T-helper 2 cell (primary cell): ENCODE data around the gene PCDH9.
"Not testable (repeated sequence)": the region's sequence is repeated elsewhere in the genome, so short reads cannot be mapped to it uniquely, and the experiment has no call there.

Experiments used
- DNase-seq, 5 experiments: peaks; one replicate each; pipeline versions ENCODE4 v3.0.0 to v3.0.0-alpha.2; 2012 to 2022

PCDH9 gene

DNA sequence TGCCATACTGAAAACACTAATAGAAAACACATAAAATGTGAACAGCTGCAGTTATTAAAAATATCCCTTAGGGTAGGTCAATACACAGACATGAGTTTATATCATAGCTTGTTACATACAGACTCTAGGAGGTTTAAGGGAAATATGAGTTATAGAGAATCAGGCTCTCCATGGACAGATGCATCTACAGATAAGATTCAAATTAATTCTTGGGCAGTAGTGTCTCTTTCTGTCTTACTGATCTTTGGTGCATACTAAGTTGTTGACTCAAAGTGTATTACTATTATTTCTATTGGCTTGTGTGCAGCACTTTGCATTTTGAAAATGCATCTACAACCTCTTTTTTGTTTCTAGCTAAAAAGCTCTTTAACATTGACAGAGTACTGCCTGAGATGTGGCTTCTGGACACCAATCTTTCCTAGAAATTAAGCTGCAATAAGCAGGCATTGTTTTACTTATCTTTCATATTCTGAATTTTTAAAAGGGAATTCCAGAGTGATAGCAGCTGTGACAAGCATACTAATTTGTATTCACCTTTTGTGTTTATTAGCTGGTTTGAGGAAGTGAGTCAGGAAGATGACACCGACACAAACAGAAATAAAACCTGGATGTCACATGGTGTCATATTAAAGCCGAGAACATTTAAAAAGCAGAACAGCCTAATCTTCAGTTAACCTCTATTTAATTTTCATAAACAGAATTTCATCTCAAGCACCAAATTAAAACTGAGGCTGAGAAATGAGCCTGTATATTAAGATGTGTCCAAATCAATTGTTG is 399.0 kb downstream of the PCDH9 start:
- no peak for DNase-seq

DNA sequence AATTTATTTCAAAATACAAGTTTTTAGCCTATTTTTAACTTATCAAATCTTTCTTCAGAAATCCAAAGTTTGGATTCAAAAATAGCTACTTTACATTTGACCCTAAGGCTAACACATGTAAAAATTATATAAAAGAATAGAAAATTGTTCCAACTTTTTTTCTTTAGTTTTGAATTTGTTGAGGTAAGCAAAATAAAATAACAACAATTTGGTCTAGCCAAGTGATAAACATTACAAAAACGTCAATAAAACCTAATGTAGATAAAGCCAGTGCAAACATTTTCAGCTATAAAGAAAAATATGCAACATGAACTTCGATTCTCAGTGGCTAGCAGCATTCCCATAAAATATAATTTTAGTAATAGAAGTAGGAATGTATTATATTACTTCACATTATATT is 400.3 kb downstream of the PCDH9 start:
- DNase-seq, result no peak

DNA sequence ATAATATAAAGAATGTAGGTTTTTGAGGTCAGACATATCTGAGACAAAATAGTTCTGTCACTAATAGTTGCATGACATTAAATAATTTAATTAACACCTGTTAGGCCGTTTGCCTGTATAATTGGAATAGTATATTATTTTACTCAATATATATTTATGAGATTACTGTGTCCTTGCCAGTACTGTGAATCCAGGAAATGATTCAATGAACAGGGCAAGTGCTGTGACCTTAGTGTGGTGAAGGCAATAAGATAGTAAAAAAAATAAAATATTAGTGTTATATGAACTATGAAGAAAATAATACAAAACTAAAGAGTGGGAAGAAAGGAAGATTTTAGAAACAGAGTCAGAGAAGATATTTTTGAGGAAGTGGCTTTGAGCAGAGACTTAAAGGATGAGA is 403.7 kb downstream of the PCDH9 start:
- no peak for DNase-seq

DNA sequence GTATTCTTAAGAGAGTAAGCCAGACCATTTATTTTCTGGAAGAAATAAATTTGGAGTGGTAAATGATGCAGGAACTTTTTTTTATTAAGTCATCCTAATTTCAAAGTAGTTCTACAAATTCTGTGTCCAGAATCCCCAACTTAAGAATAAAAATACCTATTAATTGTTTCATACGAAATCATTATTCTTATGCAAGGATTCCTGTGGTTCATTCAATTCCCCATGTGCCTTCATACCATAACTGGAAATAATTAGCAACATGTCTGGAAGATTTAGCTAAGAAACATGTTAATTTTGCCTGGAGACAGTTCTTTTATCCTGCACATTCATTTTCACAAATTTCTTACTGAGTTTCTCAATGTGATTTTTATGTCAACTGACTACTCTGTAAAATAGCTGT is 408.6 kb downstream of the PCDH9 start:
- no peak for DNase-seq

DNA sequence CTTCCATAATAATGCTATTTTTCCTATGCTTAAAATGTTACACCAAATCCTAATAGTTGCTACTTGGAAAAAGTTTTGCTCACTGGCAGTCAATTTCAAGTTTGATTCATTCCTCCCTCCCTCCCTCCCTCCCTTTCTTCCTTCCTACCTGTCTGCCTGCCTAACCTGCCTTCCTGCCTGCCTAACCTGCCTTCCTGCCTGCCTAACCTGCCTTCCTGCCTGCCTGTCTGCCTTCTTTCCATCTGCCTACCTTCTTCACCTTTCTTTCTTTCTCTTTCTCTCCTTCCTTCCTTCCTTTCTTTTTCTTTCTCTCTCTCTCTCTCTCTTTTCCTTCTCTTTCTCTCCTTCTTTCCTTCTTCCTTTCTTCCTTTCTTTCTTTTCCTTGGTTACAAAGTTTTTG is 418.7 kb downstream of the PCDH9 start:
- no peak for DNase-seq

DNA sequence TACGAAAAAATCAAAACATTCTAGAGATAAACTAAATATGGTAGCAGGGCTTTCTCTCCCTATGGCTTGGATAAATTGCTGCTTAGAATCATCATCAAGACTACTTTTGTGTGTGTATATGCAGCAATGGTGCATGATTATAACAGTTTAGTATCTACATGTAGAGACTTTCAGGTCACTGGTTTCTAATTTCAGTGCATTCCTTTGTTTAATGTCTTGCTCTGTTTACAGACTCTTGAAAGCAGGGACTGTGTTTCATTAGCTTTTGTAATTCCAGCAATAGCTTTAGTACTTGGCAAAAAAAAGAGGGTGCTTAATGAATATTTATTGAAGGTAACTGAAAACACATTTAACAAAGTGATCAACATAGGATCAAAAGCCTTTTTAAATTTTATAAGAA is 420.7 kb downstream of the PCDH9 start:
- DNase-seq, result no peak

DNA sequence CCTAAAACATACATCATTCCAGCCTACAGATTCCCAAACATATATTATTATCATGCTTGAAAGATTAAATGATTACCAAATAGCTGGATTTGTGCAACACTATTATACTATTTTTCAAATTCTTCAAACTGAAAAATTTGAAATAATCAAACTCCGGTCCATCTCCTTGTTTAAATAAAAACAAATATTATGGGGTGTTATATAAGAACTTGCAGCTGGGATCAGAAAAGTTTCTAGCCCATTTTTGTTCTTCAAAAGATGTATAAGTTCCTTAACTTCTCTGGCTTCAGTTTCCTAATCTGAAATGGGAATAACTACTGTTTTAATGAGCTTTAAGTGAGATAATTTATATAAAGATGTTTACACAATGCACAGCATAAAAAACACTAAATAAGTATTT is 422.9 kb downstream of the PCDH9 start:
- no peak for DNase-seq

DNA sequence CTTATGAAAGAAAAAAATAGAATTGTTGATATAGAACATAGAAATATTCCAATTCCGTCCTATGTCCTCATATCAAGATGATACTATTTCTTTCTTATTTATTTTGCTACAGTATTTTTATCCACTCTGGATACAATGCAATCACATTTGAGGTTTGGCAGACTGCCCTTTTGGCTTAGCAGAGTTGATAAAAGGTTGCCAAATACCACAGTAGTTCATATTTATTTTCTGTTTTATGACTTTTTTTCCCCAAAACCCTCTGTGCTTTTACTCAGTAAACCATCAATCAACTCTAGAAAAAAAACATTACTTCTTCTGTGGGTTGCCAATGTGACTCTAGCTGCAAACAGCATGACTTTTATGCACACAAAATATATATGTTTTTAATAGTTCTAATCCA is 424.5 kb downstream of the PCDH9 start:
- DNase-seq, result no peak

DNA sequence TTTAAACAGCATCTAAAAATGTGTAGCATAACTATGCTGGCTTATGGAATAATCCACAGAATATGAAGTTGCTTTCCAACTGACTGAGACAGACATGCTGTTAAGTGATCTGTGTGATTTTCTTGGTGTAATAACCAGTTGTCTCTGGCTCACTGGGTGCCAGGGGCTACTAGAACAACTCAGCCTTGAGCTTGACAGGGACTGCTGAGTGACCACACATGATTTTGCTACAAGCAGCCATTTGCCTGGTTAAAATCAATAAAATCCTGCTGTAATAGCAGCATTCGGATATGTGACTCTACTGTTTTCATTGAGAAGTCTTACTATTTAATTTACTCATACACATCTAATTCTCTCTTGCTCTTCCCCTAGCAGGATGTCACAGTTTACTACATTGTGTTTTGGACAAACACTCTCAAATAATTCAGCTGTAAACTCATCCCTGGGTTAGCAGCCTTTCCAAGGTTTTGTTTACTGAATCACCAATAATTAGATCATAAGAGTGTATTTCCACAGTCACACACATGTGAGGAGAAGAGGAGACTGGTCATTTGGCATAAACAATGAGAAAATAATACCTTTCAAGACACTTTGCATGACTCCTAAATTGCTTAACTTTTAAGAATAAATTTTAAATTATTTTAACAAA is 426.2 kb downstream of the PCDH9 start:
- DNase-seq, result no peak

DNA sequence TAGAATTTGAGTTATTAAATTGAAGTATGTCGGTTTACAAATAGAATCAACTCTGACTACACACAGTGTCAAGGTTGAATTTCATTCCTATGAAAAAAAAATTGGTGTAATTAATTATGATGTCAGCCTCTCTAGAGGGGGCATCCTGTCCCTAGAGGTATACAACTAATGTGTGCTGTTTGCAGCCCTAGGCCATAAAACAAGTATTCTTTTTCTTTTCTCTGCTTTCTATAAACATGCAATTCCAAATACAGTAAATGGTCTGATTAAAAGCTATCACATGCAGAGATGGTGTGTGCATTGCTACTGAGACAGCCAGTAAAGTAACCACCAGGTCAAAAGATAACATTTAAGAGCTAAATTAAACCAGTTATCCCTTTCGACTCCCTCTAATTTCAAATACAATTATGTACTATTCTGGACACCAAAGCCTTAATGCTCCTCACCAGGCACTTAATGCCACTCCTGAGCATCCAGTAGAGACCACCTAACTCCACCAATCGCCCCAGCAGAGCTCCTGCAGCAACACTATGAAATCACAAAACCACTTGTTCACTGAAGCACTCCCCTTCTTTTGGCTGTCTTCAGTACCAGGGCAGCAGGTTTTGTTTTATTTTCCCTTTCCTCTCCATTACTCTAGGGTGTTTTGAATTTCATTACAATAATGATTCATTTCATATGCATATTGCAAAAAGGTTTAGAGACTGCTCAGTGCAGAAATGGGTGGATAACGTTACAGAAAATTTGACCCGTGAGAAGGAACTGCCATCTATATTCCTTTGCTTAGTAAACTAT is 426.9 kb downstream of the PCDH9 start:
- DNase-seq, result no peak

DNA sequence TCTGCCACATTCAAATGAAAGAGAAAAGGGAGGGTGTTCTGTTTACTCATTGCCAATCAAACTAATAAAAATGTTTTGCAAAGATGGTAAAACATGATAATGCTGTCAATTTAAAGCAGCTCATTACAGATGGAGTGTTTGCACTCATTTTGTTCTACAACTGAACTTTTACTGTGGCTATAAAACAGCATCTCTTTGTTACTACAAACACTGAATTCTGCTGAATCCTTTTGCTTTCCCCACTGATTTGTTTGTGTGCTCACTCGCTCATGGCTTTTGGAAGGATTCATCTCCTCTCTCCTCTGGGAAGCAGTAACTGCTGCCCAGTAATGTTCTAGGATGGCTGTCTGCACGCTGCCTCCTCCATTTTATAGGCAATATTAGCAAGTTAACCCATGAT is 434.5 kb downstream of the PCDH9 start:
- no peak for DNase-seq

DNA sequence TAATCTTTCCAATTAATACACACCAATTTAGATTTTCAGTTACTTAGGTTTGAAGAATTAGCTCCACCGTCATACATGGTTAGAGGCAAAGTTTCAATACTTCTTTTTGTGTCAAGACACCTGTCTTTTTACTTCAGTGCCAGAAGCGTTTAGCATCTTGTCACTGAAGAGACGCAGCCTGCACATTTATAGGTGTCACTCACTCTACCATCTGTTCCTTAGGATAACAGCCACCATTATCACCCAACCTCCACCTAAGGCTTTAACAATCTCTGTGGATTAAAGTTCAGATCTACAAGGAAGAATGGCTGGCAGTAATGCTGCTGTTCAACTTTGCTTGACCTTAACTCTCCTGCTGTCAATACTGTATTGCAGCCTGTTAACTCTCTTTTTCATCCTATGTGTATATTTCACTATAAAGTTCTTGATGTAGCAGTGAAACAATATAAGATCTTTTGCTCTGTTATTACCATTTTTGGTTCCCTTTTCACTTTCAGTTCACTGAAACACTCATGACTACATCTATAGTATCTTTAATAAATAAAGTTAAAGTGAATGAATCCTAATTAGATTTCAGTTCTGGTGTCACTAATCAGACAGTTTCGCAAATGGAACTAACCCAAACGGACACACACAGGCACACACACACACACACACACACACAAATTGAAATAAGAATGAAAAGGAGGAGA is 435.6 kb downstream of the PCDH9 start:
- no peak for DNase-seq

DNA sequence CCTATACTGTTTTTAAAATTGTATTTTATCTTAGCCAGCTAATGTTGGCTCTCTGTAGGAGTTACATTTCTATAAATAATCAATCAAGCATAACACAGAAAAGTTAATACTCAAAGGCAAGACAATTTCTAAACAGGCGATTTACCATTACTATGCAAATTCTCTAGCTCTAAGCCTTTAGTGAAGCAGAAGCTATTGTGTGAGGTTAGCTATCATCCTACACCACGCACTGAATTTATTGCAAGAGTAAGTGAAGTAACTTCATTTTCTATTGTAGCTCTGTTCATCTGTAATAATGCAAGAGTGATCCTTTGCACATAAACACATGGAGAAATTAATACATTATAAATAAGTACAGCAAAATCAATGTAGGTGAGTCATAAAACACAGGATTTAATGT is 439.3 kb downstream of the PCDH9 start:
- DNase-seq, result no peak

DNA sequence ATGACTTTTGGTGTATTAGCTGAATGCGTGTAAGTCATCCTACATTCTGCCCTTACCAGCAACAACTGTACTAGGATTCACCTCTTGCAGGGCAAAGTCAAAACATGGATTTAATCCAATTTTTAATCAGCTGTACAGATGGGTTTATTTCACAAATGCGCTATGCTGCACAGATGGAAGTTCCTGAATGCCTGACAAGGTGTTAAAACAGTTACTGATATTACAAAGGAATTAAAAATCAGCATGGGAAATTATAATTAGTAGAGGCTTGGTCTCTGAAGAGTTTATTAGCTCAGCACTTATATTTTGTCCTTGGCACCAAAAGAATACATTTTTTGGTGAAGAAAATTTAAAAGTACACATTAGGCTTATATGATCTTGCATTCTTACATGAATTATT is 448.9 kb downstream of the PCDH9 start:
- DNase-seq, result no peak

DNA sequence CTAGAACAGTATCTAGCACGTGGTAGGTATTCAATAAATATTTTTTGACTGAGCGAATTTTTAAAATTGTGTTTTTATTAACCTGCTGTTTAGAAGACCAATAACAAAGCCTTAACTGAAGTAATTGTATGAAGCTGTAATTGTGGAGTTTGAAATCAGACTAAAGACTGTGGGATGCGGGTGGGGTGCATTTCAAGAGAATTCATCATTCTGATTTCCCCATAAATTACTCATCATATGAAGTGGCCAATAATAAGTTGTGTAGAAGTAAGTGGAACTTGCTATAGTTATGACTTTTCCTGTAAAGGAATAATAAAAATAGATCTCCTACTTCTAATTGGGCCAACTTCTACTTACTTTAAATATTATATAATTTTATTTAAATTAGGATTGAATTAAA is 449.3 kb downstream of the PCDH9 start:
- DNase-seq, result no peak

DNA sequence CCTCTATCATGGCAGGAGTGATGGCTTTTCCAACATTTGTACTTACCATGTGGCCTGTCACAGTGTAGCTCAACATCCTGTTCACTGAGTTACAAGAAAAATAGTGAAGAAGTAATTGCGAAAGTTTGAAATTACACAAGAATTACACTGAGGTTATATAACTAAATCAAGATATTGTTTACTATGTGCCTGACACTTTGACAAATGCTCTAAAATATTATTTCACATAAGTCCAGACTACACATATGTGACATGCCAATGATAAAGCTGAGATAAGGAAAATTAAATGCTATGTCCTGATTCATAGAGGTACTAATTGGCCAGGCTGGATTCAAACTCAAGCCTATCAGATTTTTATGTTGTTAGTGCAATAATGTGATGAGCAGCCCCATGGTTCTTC is 451.7 kb downstream of the PCDH9 start:
- no peak for DNase-seq

DNA sequence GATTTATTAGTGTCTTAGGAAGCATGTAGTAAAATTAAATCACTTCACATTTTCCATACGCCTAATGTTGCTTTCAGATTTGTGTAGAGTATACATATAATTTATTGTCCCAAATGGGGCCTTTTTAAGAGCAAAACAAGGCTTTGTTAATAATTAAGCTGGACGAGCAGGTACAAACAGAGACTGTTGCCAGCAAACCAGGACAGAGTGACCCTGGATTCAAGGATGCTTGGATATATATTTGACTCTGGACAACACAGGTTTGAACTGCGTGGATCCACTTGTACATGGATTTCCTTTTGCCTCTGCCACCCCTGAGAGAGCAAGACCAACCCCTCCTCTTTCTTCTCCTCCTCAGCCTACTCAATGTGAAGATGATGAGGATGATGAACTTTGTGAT is 454.9 kb downstream of the PCDH9 start:
- no peak for DNase-seq

DNA sequence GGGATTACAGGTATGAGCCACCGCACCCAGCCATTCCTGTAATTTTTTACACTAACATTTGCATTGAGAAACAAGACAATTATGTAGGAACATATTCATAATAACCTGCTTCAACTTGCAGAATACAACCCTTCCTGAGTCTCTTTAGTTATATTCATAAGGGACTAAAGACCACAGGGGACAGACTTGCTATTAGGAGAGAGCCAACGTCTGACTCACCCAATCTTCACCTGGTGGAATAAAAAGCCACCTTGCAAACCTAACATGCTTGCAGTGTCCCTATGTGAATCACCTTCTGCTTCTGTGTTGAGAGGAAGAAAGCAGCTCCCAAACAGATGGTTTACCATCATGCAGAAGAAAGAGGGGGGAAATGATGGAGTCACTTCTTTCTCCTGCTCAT is 456.1 kb downstream of the PCDH9 start:
- DNase-seq, result no peak

DNA sequence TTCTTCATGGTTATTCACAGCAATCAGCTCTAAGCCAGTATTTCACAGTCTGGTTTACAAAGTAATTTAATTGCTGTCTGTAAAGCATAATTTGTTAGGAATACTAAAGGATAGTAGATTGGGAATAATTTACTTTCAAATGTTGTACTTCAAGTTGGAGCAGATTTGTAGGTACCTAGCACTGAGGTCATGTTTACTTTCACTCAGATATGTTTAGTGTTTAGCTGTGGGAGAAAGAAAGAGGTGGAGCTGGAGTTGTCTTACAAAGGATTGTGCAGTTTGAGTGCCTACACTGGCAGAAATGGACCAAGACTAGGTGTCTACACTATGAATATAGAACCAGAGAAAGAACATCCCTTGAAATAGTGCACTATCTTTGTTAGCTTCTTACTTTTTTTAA is 464.6 kb downstream of the PCDH9 start:
- no peak for DNase-seq

DNA sequence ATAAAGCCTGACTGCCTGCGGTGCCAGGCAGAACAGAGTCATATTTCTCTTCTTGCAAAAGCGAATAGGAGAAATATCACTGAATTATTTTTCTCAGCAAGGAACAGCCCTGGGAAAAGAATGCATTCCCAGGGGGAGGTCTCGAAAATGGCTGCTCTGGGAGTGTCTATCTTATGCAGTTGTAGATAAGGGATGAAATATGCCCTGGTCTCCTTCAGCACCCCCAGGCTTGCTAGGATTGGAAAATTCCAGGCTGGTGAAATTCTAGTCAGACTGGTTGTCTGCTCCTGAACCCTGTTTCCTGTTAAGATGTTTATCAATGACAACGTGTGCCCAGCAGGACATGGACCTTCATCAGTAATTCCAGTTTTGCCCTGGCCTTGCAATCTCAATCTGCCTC is 469.5 kb downstream of the PCDH9 start:
- not testable (repeated sequence) for DNase-seq

DNA sequence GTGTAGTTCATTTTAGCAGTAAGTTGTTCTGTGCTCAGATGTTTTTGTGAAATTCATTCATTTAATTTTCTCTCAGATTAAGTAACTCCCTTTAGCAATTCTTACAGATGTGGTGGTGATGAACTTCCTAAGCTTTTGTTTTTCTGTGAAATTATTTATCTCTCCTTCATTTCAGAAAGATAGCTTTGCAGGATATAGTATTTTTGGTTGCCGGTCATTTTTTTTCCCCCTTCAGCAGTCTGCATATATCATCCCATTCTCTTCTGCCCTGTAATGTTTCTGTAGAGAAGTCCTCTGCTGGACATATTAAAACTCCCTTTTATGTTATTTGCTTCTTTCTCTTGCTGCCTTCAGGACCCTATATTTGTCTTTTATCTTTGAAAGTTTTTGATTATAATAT is 470.2 kb downstream of the PCDH9 start:
- DNase-seq, result no peak

DNA sequence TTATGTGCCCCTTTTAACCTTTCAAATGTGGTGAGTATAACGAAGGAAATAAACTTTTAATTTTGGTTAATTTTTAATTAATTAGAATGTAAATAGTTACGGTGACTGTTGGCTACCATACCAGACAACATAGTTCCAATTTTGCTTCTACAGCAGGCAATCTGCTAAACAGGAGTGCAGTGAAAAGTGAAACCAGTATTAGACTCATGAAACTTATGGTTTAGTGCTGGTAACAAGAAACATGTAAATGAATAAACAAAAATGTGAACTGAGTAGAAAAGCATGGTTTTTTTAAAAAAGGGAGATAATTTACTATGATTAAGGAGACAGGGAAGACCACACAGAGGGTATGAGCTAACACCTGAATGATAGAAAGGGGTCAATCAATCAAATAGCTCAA is 478.4 kb downstream of the PCDH9 start:
- DNase-seq, result no peak

DNA sequence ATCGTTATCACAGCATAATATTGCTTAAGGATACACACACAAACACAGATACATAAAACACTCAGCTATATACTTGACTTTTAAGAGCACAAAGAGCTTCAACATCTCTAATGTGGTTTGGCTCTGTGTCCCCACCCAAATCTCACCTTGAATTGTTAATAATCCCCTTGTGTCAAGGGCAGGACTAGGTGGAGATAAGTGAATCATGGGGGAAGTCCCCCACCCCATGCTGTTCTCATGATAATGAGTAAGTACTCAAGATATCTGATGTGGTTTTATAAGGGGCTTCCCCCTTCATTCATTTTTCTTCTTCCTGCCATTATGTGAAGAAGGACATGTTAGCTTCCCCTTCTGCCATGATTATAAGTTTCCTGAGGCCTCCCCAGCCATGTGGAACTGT is 481.4 kb downstream of the PCDH9 start:
- DNase-seq, result no peak
